Measurements from ENCODE around the gene ALG10B. TPM values are rescaled to one million over a fixed set of nuclear protein-coding genes. Genes with fewer than 3 reads are reported as not detected.

ALG10B gene
- total RNA-seq, 6 donors from 2014 or later: 2.1 to 9.9 (median 6.8) TPM

Small RNA genes within 50 kb of the gene (small RNA-seq; reads per million reads assigned to genes)
- 0 reads per million in 4 donors for gene RF00019

All from upper lobe of left lung (tissue), 6 donors.